H1 (cell line): ENCODE measurements around the gene FNIP2.

ENCODE experiments used
- EZH2 ChIP-seq: fragments of 200-600 bp; sonication (generic); IDR thresholded peaks from 2 replicates; pipeline ENCODE4 v1.7.1; 2012; ENCODE audit warnings: low read depth, mild to moderate bottlenecking, moderate library complexity, low read length, inconsistent platforms; ENCODE audit not compliant: severe bottlenecking
- POLR2AphosphoS5 ChIP-seq: IDR thresholded peaks from 2 replicates; pipeline ENCODE4 v1.6.1; 2011; ENCODE audit warnings: low read depth, low read length
- SIX5 ChIP-seq: IDR thresholded peaks from 2 replicates; pipeline ENCODE4 v1.6.1; 2011; ENCODE audit warnings: mild to moderate bottlenecking, low read depth, low read length
- TF ChIP-seq, protein P1 (sequence below), 3 experiments: IDR thresholded peaks; 1 replicate in 2 of 3; 2 replicates in 1 of 3; pipeline versions ENCODE4 v1.5.1 to v1.6.1; 2011; ENCODE audit warnings: low read length in 3 of 3, mild to moderate bottlenecking in 3 of 3, inconsistent platforms in 2 of 3, low read depth in 1 of 3, moderate library complexity in 1 of 3; ENCODE audit not compliant: insufficient read depth in 1 of 3; ENCODE audit errors: control extremely low read depth in 1 of 3

GRCh38 chr4:158799856-158800255 is 31.0 kb downstream of the FNIP2 start:
- TF ChIP-seq, protein P1, sequence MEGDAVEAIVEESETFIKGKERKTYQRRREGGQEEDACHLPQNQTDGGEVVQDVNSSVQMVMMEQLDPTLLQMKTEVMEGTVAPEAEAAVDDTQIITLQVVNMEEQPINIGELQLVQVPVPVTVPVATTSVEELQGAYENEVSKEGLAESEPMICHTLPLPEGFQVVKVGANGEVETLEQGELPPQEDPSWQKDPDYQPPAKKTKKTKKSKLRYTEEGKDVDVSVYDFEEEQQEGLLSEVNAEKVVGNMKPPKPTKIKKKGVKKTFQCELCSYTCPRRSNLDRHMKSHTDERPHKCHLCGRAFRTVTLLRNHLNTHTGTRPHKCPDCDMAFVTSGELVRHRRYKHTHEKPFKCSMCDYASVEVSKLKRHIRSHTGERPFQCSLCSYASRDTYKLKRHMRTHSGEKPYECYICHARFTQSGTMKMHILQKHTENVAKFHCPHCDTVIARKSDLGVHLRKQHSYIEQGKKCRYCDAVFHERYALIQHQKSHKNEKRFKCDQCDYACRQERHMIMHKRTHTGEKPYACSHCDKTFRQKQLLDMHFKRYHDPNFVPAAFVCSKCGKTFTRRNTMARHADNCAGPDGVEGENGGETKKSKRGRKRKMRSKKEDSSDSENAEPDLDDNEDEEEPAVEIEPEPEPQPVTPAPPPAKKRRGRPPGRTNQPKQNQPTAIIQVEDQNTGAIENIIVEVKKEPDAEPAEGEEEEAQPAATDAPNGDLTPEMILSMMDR (IDR thresholded peaks at IDR 0.05; ENCODE audit: control extremely low read depth in 1 of 3, insufficient read depth in 1 of 3, low read depth in 1 of 3, low read length in 3 of 3), result no peak
- no peak for TF ChIP-seq SIX5
- TF ChIP-seq EZH2, result no peak
- TF ChIP-seq POLR2AphosphoS5, result no peak
